Tibial nerve (tissue), 4 donors: ENCODE results near the gene TBRG4.

ENCODE experiments used
- CTCF ChIP-seq, 5 experiments: fragments of 200-600 bp in 3 of 5; fragments of 450-650 bp in 2 of 5; sonication (generic) in 3 of 5; IDR thresholded peaks; one replicate each; pipeline ENCODE4 v1.5.1; 2016 to 2019; ENCODE audit warnings: antibody characterized with exemption in 5 of 5, mild to moderate bottlenecking in 3 of 5, moderate library complexity in 2 of 5
- EP300 ChIP-seq, 2 donors: sonication (generic); formaldehyde crosslinking; IDR thresholded peaks; one replicate each; pipeline ENCODE4 v1.6.1; 2017; ENCODE audit warnings: antibody characterized with exemption in 2 of 2, mild to moderate bottlenecking in 1 of 2
- POLR2A ChIP-seq, 2 donors: fragments of 450-650 bp; IDR thresholded peaks; one replicate each; pipeline ENCODE4 v1.6.1; 2017; ENCODE audit warnings: antibody characterized with exemption in 2 of 2, mild to moderate bottlenecking in 2 of 2, moderate library complexity in 2 of 2

- no peak for TF ChIP-seq CTCF (IDR thresholded peaks at IDR 0.05)
- TF ChIP-seq POLR2A (IDR thresholded peaks at IDR 0.05): no peak
- no peak for TF ChIP-seq EP300 (IDR thresholded peaks at IDR 0.05)
Measured at GRCh38 chr7:45073031-45073785, 38.3 kb downstream of the TBRG4 start.
